ENCODE measurements around the gene SWI5.

- TF ChIP-seq CTCF (IDR thresholded peaks at IDR 0.05), result no peak
- TF ChIP-seq POLR2A (IDR thresholded peaks at IDR 0.05), result no peak
Measured at GRCh38 chr9:128252317-128253139, 23.5 kb upstream of the SWI5 start.
